ENCODE results near the gene PPARA.

PPARA gene

DNA sequence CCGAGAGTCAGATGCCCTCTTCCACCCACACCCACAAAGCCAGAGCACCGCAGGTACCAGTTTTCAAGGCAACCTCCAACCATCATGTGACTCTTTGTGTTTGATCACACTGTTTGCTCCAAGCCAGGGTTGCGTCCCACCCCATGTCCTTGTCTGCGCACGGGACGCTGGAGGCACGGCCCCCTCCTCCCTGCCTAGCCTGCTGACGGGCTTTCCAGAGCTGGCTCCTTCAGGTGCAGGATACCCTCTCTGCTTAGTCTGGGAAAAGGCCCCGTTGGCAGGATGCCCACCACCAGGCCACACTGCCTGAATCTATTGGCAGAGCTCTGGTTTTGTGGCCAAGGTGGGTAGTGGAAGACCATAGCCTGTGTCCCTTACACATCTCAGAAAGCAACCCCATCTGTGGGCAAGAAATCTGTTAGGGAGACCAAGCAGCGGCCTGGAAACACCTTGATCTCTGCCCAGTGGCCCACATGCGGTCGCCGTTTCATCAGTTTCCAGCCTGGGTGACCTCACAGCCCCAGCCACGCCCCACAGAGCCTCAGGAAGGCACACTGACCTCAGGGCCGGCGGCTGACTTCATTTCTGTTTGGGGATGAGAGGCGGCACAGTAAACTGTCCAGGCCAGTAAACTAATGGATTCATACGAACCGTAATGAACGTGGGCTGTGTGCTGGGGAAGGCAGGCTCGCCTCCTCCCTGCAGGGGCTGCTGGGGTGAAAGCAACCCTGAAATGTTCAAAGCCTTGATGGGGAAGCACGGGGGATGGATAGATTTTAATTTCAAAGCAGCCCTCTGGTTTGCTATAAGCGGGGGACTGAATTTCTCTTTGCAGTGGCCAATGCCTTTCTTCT, 73.9 kb downstream of the PPARA start:
- no peak for DNase-seq

DNA sequence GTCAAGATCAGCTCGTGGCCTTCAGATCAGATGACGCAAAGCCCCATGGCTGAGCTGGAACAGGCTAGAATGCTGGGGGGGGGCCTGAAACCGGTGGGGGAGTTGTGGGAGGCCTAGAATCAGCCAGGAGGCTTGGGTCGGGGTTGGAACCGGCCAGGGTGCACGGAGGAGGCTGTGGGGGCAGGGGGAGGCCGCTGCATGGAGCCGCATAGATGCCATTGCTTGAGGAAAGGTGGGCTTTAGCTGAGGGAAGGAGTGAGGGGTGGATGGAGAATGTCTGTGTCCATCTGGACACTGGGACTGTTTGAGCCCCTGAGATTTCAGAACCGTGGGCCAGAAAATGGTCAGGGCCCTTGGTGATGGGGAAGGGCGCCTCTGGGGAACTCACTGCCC, 74.6 kb downstream of the PPARA start:
- DNase-seq = no peak

DNA sequence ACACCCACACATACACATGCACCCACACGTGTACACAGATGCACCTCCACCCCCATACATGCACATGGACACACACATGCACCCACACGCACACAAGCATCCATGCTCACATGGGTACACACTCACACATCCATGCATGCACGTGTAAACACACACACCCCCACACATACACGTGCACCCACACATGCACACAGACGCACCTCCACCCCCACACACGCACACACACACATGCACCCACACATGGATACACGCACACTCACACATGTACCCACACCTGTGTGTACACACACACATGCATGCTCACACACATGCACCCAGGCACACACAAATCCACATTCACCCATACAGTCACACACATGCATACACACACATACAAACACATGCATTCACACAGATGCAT, 75.3 kb downstream of the PPARA start:
- DNase-seq = no peak

DNA sequence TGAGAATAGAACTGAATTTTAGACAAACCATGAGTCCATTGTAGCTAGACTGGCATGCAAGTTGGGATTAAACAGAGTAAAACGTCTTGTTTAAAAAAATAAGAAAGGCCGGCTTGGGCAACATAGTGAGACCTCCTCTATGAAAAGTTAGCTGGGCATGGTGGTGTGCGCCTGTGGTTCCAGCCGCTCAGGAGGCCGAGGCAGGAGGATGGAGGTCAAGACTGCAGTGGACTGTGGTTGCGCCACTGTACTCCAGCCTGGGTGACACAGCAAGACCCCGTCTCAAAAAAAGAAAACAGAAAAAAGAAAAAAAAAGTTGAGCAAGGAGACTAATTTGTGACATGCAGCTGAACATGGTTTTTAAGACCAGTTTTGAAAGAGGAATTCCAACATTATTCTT, 76.3 kb downstream of the PPARA start:
- no peak for DNase-seq

DNA sequence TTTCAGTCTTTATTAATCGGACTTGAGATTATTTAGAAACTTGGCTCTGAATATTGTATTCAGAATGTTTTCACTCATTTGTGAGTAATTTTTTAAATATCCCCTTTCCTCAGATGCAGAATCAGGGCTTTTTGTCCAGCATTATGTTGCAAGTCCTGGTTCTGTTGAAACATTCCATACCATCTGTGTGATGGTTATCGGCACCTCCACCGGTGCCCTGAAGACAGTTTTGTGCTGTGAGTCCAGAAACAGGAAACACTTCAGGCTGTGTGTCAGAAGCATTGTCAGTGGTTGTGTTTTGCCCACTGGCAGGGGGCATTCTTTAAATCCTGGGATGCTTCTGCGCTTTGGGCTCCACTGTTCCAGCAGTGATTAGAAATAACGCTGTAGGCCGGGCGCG, 79.4 kb downstream of the PPARA start:
- DNase-seq = no peak

DNA sequence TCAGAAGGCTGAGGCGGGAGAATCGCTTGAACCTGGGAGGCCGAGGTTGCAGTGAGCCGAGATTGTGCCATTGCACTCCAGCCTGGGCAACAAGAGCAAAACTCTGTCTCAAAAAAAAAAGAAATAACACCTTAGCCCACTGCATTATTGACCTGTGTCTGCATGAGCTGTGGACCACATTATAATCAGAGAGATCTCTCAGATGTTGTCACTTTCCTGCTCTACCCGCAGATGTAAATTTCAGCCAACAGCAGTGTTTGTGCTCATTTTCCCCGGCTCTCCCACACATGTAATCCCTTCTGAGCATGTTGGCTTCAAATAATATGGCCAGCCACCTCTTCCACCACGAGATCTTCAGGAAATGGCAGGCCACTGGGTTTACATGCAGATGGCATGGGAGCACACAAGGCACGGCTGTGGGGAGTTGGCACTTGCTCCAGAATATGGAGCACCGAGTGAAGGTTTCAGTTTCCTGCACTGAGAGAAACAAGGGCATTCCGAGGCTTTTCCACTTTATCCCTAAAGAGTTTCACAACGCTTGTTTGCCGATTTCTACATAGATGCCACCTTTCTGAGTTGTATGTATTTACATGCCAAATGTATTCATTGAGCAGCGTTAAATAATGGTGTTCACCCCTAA, 80.1 kb downstream of the PPARA start:
- DNase-seq = no peak

DNA sequence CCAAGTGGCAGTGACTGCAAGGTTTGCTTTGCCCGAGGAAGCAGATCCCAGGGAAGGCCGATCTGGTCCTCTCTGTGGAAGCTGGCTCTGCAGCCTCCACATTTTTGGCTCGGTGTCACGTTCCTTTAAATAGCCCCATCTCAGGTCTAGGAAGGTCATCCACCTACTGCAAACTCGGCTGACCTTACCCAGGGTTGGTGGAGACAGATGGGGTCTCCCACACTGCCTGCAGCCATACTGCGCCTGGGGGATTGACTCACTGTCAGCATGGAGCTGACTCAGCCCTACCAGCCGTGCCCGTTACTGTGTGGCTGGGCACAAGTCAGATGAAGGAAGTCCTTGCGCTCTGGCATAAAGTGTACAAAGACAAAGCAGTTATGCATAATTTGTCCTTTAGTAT, 82.9 kb downstream of the PPARA start:
- no peak for DNase-seq

DNA sequence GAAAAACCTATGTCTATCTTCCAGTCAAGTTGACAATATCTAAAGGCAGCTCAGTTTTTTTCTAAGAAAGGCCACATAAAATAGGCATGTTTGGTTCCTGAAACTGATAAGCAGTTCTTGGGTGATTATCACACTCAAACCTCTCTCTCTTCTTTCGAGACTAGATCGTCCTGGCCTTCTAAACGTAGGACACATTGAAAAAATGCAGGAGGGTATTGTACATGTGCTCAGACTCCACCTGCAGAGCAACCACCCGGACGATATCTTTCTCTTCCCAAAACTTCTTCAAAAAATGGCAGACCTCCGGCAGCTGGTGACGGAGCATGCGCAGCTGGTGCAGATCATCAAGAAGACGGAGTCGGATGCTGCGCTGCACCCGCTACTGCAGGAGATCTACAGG, 84.6 kb downstream of the PPARA start:
- DNase-seq = no peak

DNA sequence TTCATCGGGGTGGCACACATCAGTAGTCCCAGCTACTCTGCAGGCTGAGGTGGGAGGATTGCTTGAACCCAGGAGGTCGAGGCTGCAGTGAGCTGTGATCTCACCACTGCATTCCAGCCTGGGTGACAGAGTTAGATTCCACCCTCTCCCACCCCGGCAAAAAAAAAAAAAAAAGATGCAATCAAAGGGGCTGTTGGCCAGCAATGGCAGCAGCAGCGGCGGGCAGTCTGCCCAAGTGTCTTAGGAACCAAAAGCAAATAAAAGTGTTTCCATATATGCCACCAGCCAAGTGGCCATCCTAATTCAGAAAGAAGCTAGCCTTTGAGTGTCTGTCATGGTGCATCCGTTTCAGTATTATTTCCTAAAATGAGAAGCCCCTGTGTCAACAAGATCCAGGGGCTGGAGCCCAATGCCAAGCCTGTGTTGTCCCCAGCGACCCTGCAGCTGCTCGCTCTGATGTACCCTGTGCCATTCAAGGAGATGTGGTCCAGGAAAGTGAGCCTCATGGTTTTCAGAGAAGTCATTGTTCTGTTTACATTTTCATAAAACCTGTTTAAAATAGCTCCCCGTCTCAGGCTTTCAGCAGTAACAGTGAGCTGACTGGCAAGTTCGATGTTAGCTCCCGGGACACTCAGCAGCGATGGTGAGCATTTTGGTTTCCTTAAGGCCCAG, 87.3 kb downstream of the PPARA start:
- no peak for DNase-seq

DNA sequence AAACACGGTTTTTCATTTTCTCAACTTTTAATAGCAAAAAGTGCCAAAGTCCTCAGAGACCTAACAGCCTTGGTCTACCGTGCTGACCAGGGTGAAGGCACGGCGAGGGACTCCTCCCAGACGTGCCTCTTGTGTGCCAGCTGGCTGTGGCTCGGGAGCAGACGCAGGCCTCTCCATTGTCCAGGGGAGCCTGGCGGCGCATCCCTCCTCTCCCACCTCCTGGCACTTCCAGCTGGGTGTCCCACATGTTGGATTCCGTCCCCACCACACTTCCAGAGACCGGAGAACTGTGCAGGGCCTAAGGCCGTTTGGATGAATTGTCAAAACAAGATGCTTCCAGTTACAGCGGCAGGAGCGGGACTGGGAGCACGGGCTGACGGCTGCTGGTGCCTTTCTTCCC, 88.2 kb downstream of the PPARA start:
- DNase-seq = no peak

DNA sequence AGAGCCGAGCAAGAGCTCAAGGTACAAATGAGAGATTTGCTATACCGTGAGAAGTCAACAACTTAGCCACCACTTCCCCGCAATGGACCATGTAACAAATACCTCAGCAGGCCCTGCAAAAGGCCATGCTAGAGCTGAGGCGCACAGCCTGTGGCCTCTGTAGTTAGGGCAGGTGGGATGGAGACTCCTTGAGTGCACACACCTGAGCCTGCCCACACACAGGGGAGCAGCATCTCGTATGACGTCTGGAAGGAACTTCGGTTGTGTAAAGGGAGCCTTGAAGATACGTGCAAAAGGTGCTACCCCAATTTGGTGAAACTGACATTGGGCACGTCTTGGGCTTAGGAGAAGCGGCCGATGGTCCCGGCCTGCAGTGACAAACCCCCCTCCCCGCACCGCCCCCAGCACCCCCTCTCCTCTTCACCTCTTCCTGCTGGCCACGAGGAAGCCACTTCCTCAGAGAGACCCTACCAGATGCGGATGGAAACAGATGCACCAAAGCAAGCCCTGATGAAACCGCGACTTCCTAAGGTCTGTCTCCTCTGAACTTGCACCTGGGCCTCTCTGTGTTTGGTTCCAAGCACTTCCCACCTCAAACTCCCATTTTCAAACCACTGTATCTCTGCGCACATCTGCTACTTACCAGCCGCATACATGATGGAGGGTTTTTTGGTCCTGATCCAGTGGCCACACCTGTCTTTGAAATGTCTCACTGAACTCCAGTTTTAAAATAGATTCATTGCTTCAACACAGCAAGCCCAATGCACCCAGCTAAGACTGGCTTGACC, 89.1 kb downstream of the PPARA start:
- DNase-seq = no peak

DNA sequence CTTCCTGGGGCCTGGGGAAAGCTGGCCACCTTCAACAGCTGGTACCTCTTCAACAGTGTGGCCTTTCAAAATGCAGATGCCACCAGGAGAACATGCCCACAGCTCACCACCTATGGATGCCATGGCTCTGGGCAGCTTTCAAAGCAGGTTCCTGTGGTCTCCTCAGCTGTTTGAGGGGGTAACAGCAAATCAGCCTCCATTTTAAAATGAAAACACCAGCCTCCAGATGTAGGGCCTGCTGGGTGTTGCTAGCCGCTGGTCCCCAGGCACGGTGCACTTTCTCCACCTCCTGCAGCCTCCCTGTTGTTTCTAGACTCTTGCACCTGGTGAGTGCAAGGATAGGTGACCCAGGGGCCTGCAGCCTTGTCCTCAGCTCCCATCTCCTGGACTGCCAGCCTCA, 89.7 kb downstream of the PPARA start:
- DNase-seq = no peak

DNA sequence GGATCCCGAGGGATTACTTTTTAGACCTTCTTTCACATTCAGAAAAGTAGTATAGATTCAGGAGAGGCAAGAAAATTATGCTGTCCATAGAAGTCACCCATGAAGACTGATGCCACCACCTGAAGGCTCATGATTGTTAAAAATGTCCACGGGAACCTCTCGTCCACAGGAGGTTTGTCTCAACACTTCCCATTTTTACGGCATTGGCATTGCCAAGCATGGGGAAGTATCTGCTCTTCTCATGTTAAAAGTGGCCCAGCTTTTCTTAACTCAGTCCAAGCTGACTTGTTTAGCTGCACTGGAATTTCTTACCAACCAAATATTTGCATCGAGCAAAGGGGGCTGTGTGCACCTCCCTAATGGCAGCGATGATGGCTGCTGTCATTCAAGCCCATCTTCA, 90.2 kb downstream of the PPARA start:
- no peak for DNase-seq

DNA sequence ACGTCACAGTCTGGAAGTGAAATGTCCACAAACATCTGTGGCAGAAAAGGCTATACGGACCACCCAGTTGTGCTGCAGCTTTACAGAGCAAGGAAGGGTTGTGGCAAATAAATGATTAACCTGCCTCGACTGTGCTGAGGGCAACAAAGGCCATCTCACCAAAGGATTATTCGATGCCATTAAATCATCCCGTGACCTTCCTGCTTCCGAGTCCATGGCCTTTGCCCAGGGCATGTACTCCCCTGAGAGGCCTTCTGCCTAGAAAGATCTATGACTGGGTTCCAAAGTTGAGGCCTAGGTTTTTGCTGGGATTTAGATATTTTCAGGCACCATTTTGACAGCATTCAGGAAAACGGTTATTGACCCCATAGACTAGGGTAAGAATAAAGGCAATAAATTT, 90.6 kb downstream of the PPARA start:
- no peak for DNase-seq

DNA sequence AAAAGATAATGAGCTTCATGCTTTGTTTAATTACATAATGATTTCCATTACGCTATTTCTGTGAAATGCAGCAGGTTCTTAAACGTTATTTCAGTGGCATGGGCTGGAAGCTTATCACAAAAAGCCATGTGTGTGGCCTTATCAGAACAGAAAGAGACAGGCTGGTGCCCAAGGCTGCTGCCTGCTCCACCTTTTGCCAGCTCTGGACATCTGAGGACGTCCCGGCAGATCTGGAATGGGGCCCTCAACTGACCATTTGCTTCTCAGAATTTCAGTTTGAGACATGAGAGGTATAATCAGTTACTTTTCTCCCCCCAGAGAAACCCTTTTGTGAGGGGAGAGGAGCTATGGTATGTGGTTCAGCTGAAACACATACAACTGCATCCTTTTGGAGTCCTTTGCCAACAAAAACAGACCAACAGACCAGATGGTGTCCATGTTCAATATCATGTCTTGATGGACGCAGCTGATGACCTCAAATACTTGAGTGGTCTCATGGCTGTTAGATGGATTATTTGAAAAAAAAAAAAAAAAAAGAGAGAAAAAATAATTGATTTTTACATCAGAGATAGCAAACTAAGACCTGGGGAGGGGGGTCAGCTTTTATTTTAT, 91.2 kb downstream of the PPARA start:
- no peak for DNase-seq

DNA sequence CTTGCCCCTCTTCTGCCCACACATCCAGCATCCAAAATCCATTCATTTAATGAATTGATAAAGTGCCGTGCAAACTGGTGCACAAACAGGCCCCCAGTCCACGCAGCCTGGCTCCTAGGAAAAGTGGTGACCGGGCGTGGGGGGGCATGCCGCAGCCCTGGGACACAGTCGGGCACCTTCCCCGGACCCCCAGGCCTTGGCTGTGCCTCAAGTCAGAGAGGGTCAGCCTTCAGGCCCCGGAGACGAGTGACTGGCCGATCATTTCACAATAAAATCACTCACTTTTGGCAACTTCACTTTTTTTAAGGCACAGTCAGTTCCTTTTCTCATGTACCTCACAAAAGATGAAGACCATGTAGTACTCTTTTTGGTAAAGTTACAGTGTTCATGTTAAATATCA, 91.8 kb downstream of the PPARA start:
- no peak for DNase-seq

DNA sequence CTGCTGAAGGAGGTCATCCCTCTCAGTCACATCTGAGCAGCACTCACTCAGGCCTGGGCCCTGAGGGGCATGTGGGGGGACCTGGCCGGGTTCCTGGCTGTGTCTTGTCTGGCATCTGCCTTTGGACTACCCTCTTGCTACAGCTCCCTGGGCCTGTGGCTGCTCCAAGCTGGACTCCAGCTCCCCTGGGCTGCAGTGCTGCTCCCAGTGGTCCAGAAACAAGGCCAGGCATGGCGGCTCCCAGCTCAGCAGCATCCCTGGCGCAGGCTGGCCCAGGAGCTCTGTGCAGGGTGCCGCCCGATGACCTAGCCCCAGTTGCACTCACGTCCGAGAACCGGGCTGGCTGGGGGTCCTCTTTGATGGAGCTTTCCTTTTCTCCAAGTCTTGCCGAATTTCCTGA, 94.4 kb downstream of the PPARA start:
- DNase-seq = no peak

DNA sequence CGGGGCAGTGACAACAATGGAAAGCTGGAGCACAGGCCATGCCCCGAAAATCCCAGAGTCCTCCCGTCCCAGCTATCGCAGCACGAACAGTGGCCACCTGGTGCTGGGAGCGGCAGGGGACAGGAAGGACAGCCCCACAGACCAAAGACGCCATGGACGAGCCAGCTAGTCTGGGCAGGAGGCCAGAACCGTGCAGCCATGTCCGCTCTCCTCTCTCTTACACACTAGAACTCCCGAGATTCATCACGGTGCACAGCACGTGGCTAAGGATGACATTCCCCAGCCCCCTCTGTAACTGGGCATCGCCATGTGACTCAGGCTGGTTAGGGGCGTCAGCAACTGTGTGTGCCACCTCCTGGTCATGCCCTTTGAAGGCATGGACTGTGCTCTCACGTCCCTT, 95.2 kb downstream of the PPARA start:
- DNase-seq = no peak

DNA sequence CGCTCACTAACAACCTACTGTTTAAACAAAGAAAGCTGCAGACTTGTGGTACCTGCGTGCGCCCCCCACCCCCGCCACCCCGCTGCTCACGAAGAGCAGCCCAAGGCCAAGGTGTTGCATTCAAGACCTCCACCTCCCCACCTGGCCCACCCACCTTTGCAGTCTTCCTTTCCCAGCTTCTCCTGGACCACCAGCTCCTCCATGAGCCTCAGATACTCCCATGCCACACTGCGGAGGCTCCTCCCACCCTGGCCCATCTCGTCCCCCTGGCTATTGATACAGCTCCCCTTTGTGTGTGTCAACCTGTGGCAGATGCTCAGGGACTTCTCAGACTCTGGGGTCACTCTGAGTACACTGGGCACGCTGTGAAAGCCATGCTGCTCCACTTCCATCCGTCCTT, 95.9 kb downstream of the PPARA start:
- DNase-seq = no peak

DNA sequence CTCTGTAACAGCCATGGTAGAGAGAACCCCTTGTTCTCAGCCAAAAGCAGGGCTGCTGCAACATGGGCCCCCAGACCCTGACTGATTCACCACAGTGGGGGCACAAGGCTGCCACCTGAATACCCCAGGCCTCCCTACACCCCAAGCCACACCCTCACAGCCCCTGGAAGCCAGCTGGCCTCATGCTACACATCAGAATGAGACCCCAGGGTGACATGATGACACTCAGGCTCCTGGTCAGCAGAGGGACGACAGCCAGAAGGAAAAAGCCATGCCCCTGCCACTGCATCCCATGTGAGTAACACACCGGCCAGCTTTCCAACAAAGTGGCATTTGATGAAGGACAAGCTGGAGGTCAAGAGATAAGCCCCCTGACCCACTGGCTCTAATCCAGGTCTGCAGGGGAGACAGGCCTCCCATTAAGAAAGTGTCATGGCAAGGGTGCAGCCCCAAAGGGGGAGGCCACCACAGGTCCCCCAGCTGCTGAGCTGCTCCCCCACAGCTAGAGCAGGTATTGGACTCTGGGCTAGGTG, 97.2 kb downstream of the PPARA start:
- no peak for DNase-seq

DNA sequence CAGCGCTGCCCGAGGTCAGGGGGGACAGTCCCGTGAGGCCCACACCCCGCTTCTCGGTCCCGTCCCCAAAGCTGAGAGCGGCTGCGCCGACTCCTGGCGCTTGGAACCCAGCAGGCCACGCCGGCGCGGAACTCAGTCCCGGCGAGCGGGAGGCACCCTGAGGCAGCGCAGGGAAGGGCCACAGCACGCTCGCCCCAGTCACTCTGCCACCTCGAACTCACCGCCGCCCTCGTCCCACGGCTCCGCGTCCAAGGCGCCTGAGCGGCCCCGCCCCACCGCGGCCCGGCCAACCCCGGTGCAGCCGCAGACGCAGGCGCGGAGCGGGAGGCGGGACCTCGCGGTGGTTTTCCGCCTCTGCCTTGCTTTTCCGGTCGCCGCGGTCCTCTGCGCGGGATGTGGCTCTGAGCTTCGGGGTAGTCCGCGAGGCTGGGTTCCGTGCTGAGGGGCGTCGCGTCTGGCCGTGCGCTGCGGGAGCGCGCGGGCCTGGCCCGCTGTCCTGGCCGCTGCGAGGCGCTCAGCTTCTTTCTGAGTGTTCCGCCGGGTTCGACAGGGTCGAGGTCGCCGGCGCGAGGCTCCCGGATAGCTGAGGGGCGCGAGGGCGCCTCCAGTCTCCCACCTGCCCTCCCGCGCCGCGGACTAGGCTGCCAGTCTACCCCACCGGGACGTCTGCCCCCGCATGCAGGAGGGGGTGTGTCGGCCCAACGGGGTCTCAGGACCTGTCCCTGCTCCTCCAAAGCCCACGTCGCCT, 99.9 kb downstream of the PPARA start, which contains the start of gene CDPF1:
CDPF1 (minus strand) TSS at position 259 of the 748 bp plus-strand sequence. CDS start 2,009 bp downstream, outside the sequence.
- DNase-seq = peak; percentile 94

DNA sequence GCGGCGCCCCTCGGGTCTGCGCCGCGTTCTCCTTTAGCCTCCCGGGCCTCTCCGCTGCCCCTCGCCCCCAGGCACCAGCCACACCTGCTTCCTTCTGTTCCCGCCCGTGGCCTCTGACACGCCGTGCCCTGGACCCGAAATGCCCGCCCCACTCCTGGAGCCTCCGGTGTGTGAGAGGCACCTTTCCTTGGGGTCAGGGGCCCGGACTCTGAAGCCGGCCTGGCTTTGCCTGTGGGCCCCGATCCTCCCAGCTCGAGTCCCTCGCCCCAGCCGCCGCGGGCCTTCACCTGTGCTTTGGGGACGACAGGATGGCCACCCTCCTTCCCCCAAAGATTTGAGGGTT, 100.4 kb downstream of the PPARA start:
- peak; percentile 12 for DNase-seq
